Effector memory CD8-positive, alpha-beta T cell (primary cell): Measurements from ENCODE around the gene KIAA1328.
"Not testable (repeated sequence)": the region's sequence is repeated elsewhere in the genome, so short reads cannot be mapped to it uniquely, and the experiment has no call there.

Source experiments
- ATAC-seq: fragments of 150-1000 bp; cut with Tn5 transposase; replicated peaks from 2 replicates; pipeline ENCODE4 v1.10.0; 2021; ENCODE audit warnings: mild to moderate bottlenecking, moderate library complexity
- DNase-seq, 3 experiments: peaks; one replicate each; pipeline ENCODE4 v3.0.0; 2021
- H3K27ac Mint-ChIP-seq, 2 donors: one replicate each; pipeline ENCODE4 v1.8.0; 2022; ENCODE audit warnings: mild to moderate bottlenecking in 2 of 2, mixed read lengths in 2 of 2, moderate library complexity in 2 of 2
- H3K27me3 Mint-ChIP-seq, 2 donors: one replicate each; pipeline ENCODE4 v1.8.0; 2022; ENCODE audit warnings: mixed read lengths in 2 of 2
- H3K36me3 Mint-ChIP-seq: one replicate; pipeline ENCODE4 v1.8.0; 2022; ENCODE audit warnings: mild to moderate bottlenecking, moderate library complexity, mixed read lengths; ENCODE audit not compliant: insufficient read depth
- H3K4me1 Mint-ChIP-seq, 2 donors: one replicate each; pipeline ENCODE4 v1.8.0; 2022; ENCODE audit warnings: low read depth in 2 of 2, mixed read lengths in 2 of 2
- H3K4me3 Mint-ChIP-seq, 2 donors: one replicate each; pipeline ENCODE4 v1.8.0; 2022; ENCODE audit warnings: mild to moderate bottlenecking in 2 of 2, mixed read lengths in 2 of 2, moderate library complexity in 2 of 2
- H3K9me3 Mint-ChIP-seq, 2 donors: one replicate each; pipeline ENCODE4 v1.8.0; 2022; ENCODE audit warnings: mixed read lengths in 2 of 2

Gene KIAA1328

GRCh38 chr18:36813101-36813775 is 15.7 kb upstream of the KIAA1328 start:
- Mint-ChIP-seq H3K9me3 (no peaks in the 10 kb centered on the region), H3K27me3 (no peaks in the 10 kb centered on the region), H3K36me3 (peaks cover 19% of the 10 kb centered on the region), H3K4me1 (peaks cover 9% of the 10 kb centered on the region in 2 donors), H3K27ac (peak overlapping the region; percentile 49 to 77), H3K4me3 (no peak overlapping the region)
- no peak for DNase-seq
- ATAC-seq = no peak

GRCh38 chr18:36813824-36814223 is 15.1 kb upstream of the KIAA1328 start:
- Mint-ChIP-seq H3K27me3 (no peaks in the 10 kb centered on the region), H3K36me3 (peaks cover 19% of the 10 kb centered on the region), H3K4me3 (no peak overlapping the region), H3K27ac (peak overlapping the region; percentile 49 to 77), H3K4me1 (peaks cover 9% of the 10 kb centered on the region in 2 donors), H3K9me3 (no peaks in the 10 kb centered on the region)
- DNase-seq (no peak), ATAC-seq (no peak)

DNA sequence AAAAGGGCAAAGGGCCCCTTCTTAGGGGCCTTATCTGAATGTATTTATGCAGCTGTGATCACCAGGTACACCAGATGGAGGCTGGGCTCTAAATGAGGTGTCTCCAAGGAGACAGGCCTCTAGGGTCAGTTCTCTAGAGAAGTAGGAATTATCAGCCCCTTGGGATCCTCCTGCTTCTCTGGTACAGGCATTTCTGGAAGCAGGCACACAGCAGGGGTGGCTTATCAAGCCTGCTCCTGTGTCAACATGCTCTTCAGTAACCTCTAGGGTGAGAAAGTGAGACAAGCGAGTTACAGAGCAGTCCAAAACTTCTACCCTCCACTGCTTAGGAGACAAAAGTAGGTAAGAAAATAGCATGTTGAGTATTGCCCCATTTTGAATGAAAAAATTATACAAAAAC is 13.9 kb upstream of the KIAA1328 start:
- Mint-ChIP-seq H3K27me3 (no peaks in the 10 kb centered on the region), H3K27ac (peak overlapping the region in 1 of 2 donors; percentile 59), H3K9me3 (no peaks in the 10 kb centered on the region), H3K4me3 (no peak overlapping the region), H3K4me1 (peaks cover 8 to 9% of the 10 kb centered on the region in 2 donors), H3K36me3 (peaks cover 19% of the 10 kb centered on the region)
- no peak for ATAC-seq
- DNase-seq = no peak

GRCh38 chr18:36816096-36816495 is 12.8 kb upstream of the KIAA1328 start:
- H3K4me3 Mint-ChIP-seq, DNase-seq, H3K9me3 Mint-ChIP-seq, H3K27me3 Mint-ChIP-seq, H3K4me1 Mint-ChIP-seq, ATAC-seq: not testable (repeated sequence)
- Mint-ChIP-seq H3K36me3 (peaks cover 16% of the 10 kb centered on the region), H3K27ac (peak overlapping the region; percentile 38 to 72)

DNA sequence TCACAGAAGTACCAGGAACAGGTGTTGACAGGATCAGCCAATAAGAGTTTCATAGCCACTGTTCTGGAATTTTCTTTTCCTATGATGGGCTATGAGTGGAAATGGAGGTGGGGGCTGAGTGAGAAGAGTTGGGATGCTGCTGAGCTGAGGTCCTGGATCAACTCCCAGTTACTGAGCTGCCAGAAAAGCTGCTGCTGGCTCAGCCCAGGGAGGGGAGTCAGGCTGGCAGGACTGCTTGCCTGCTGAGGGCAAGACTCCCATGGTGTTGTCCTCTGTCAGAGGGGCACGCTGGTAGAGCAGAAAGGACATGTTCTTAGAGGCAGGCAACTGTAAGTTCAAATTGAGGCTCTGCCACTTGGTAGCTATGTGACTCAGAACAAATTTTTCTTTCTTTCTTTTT is 11.9 kb upstream of the KIAA1328 start:
- no peak for DNase-seq
- Mint-ChIP-seq H3K4me1 (peaks cover 7 to 9% of the 10 kb centered on the region in 2 donors), H3K9me3 (no peaks in the 10 kb centered on the region), H3K4me3 (no peak overlapping the region), H3K27ac (peak overlapping the region; percentile 38 to 72), H3K27me3 (no peaks in the 10 kb centered on the region), H3K36me3 (peaks cover 16% of the 10 kb centered on the region)
- no peak for ATAC-seq

DNA sequence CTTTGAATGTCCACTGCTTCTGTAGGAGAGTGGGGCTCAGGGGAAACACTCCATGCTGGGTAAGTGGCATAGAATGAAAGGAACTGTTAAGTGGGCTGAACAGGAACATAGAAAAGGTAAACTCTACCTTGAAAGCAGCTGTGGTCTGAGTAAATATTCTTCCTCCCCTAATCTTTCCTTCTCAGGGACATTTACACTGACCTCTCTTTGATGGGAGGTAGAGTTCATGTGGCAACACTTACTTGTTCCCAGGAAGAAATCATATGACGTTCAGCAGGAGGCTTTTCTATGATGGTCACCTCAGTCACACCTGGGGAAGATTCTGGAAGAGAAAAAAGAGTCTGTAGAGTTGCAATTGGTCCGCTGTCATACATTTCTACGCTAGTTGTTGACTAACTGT is 10.3 kb upstream of the KIAA1328 start:
- Mint-ChIP-seq H3K27ac (peak overlapping the region; percentile 23 to 72), H3K4me1 (peaks cover 5 to 6% of the 10 kb centered on the region in 2 donors), H3K36me3 (peaks cover 12% of the 10 kb centered on the region), H3K9me3 (no peaks in the 10 kb centered on the region), H3K27me3 (no peaks in the 10 kb centered on the region), H3K4me3 (no peak overlapping the region)
- no peak for ATAC-seq
- no peak for DNase-seq

DNA sequence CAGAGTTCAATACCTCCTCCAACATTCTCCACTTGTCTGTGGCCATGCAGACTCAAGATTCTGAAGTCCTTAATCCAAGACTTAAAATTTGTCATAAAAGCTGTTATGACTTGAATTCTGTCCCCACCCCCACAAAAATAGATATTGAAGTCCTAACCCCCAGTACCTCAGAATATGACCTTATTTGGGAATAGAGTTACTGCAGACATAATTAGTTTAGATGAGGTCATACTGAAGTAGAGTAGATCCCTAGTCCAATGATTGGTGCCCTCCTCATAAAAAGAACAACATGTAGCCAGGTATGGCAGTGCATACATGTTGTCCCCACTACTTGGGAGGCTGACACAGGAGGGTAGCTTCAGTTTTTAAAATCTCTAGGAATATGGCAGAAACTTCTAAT is 9.3 kb upstream of the KIAA1328 start:
- Mint-ChIP-seq H3K4me1 (peaks cover 0 to 5% of the 10 kb centered on the region in 2 donors), H3K9me3 (no peaks in the 10 kb centered on the region), H3K36me3 (peaks cover 12% of the 10 kb centered on the region)

DNA sequence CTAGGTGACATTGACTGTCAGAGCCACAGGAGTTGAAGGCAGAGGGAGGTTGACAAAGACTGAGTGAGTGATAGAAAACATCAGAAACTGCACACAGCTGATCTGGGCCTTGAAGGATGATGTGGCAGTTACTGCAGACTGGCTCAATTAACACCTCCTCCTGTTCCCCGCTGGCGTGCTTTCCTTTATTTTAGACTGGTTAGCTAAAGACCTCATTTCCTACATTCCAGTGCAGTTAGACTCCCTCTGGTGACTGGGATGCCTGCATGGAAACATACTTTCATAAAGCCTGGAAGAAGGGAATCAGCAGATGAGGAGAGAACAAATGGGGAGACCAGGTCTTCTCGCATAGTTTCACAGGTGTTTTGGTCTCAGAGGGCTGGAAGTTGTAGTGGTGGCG is 7.2 kb upstream of the KIAA1328 start:
- DNase-seq (no peak), ATAC-seq (no peak)
- Mint-ChIP-seq H3K4me1 (peaks cover 0 to 3% of the 10 kb centered on the region in 2 donors), H3K27me3 (no peaks in the 10 kb centered on the region), H3K27ac (no peak overlapping the region), H3K9me3 (no peaks in the 10 kb centered on the region), H3K4me3 (no peak overlapping the region), H3K36me3 (peaks cover 4% of the 10 kb centered on the region)

More for the DNA sequence above, 9.3 kb upstream of the KIAA1328 start:
- Mint-ChIP-seq H3K27me3 (no peaks in the 10 kb centered on the region), H3K4me3 (no peak overlapping the region), H3K27ac (no peak overlapping the region)
- DNase-seq (no peak), ATAC-seq (no peak)

DNA sequence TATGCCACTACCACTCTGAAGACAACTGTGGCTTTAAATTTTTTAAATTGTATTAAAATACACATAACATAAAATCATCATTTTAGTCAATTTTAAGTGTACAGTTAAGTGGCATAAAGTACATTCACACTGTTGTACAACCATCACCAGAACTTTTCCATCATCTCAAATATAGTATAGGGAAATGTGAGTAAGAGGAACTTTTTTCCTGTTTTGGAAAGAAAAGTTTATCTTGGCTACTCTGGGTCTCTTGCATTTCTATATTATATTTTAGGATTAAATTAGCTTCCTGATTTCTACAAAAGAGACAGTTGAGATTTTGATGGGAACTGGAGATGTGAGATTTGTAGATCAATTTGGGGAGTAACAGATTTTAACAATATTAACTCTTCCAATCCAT is 3.4 kb upstream of the KIAA1328 start:
- Mint-ChIP-seq H3K4me3 (no peak overlapping the region), H3K9me3 (no peaks in the 10 kb centered on the region), H3K36me3 (peaks cover 6% of the 10 kb centered on the region), H3K27ac (no peak overlapping the region), H3K4me1 (peaks cover 22 to 26% of the 10 kb centered on the region in 2 donors), H3K27me3 (no peaks in the 10 kb centered on the region)
- ATAC-seq (no peak), DNase-seq (no peak)

- Mint-ChIP-seq H3K36me3 (peaks cover 6% of the 10 kb centered on the region), H3K4me3 (no peak overlapping the region), H3K4me1 (peaks cover 26 to 27% of the 10 kb centered on the region in 2 donors), H3K27ac (no peak overlapping the region), H3K27me3 (no peaks in the 10 kb centered on the region), H3K9me3 (no peaks in the 10 kb centered on the region)
- DNase-seq = no peak
- ATAC-seq = no peak
These were observed 2.4 kb upstream of the KIAA1328 start for GRCh38 chr18:36826556-36826955.

- ATAC-seq = no peak
- Mint-ChIP-seq H3K36me3 (peaks cover 10% of the 10 kb centered on the region), H3K27ac (peak overlapping the region; percentile 47 to 82), H3K27me3 (no peaks in the 10 kb centered on the region), H3K4me1 (peaks cover 26 to 27% of the 10 kb centered on the region in 2 donors), H3K9me3 (no peaks in the 10 kb centered on the region), H3K4me3 (peak overlapping the region; percentile 89 to 93)
- peak in 2 of 3 experiments; percentile 6 to 8 for DNase-seq
These were observed 734 bp upstream of the KIAA1328 start for GRCh38 chr18:36828157-36828629.

DNA sequence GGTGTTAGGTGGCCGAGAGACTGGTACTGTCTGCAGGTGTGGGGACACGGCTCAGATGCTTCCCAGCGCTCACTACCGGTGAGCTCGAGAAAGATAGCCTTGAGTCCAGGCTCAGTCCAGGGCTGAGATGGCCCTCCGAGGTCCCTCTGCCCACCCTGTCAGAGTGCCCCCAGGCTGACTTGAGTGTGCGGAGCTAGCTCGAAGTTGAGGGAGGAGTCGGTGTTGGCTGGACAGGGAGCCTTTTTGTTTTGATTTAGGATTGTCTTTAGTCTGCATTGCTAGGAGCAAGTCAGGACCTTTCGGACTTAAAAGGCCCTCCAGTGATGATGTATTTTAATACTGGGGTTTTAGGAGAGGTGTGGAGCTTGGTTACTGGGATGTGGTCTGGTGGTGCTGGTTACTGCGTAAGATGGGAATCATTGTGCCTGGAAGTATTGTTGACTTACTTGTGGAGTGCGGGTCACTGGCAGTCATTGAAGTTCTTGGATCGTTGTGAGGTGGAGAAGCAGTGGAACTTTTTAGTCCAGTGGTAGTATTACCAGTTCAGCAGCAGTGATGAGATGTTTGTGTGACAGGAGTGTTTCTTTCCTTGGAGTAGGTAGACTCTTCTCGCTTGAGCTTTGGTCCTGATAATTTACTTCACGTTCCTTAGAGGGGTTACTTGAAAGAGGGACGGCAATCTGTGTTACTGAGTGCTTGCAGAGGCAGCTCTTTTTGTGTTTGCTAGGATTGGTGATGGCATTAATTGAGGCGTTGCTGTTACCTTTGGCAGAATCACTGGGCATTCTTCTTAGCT is 633 bp downstream of the KIAA1328 start:
- ATAC-seq (no peak), DNase-seq (no peak)
- peaks cover 26 to 27% of the 10 kb centered on the region in 2 donors for H3K4me1 Mint-ChIP-seq
- peak overlapping the region; percentile 47 to 82 for H3K27ac Mint-ChIP-seq
- H3K4me3 Mint-ChIP-seq = peak overlapping the region; percentile 89 to 93
- no peaks in the 10 kb centered on the region for H3K27me3 Mint-ChIP-seq
- H3K9me3 Mint-ChIP-seq = no peaks in the 10 kb centered on the region
- H3K36me3 Mint-ChIP-seq = peaks cover 10% of the 10 kb centered on the region

- DNase-seq = no peak
- peaks cover 26 to 27% of the 10 kb centered on the region in 2 donors for H3K4me1 Mint-ChIP-seq
- peak overlapping the region; percentile 89 to 93 for H3K4me3 Mint-ChIP-seq
- H3K36me3 Mint-ChIP-seq = peaks cover 10% of the 10 kb centered on the region
- no peaks in the 10 kb centered on the region for H3K9me3 Mint-ChIP-seq
- peak overlapping the region in 1 of 2 donors; percentile 47 for H3K27ac Mint-ChIP-seq
- H3K27me3 Mint-ChIP-seq = no peaks in the 10 kb centered on the region
- no peak for ATAC-seq
These were observed 1.2 kb downstream of the KIAA1328 start for GRCh38 chr18:36830158-36830495.

DNA sequence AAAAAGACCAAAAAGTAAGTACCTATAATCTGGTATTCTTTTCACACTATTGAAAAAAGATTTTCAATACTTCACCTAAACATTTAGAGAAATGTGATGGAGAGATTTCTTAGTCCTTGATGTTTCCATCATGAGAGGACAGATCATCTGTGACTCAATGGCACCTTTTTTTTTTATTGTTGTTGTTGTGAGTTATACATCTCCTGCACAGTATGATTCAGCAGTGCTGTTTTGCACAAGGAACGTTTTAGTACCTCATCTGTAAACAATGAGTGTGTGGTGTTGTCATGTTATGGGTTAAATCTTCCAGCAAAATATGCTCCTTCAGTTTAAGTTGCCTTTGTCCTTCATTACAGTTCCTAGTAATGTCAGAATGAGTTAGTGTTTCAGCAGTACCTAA is 2.2 kb downstream of the KIAA1328 start:
- Mint-ChIP-seq H3K36me3 (peaks cover 10% of the 10 kb centered on the region), H3K9me3 (no peaks in the 10 kb centered on the region), H3K27ac (peak overlapping the region in 1 of 2 donors; percentile 33), H3K27me3 (no peaks in the 10 kb centered on the region), H3K4me3 (no peak overlapping the region), H3K4me1 (peaks cover 26 to 27% of the 10 kb centered on the region in 2 donors)
- ATAC-seq (no peak), DNase-seq (no peak)
